GM12865 (cell line): ENCODE results near the gene LRIG1.

Experiments used
- DNase-seq: peaks from one replicate; pipeline ENCODE4 v3.0.0; 2010; ENCODE audit warnings: low read depth
- H3K4me3 ChIP-seq: 2 replicates; pipeline ENCODE4 v1.5.1; 2011; ENCODE audit warnings: mild to moderate bottlenecking, low read depth, low read length, control low read depth
- TF ChIP-seq, protein P1 (sequence below): IDR thresholded peaks from 2 replicates; pipeline ENCODE4 v1.5.1; 2011; ENCODE audit warnings: low read length, control low read depth, low read depth, inconsistent platforms; ENCODE audit not compliant: insufficient read depth; ENCODE audit errors: missing control alignments

LRIG1 gene

GRCh38 chr3:66466606-66467270 lies 34.1 kb downstream of the LRIG1 start:
- DNase-seq: no peak
- no peak overlapping the region for H3K4me3 ChIP-seq
- TF ChIP-seq, protein P1, sequence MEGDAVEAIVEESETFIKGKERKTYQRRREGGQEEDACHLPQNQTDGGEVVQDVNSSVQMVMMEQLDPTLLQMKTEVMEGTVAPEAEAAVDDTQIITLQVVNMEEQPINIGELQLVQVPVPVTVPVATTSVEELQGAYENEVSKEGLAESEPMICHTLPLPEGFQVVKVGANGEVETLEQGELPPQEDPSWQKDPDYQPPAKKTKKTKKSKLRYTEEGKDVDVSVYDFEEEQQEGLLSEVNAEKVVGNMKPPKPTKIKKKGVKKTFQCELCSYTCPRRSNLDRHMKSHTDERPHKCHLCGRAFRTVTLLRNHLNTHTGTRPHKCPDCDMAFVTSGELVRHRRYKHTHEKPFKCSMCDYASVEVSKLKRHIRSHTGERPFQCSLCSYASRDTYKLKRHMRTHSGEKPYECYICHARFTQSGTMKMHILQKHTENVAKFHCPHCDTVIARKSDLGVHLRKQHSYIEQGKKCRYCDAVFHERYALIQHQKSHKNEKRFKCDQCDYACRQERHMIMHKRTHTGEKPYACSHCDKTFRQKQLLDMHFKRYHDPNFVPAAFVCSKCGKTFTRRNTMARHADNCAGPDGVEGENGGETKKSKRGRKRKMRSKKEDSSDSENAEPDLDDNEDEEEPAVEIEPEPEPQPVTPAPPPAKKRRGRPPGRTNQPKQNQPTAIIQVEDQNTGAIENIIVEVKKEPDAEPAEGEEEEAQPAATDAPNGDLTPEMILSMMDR: no peak

DNA sequence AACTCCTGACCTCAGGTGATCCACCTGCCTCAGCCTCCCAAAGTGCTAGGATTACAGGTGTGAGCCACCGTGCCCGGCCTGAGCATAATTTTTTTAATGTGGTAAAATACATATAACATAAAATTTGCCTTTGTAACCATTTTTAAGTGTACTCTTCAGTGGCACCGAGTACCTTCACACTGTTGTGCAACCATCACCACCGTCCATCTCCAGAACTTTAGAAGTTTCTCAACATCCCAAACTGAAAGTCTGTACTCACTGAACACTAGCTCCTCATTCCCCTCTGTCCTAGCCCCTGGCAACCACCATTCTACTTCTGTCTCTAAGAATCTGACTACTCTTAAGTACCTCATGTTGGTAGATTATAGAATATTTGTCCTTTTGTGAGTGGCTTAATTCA lies 35.2 kb downstream of the LRIG1 start:
- TF ChIP-seq, protein P1: no peak
- DNase-seq: no peak
- no peak overlapping the region for H3K4me3 ChIP-seq

DNA sequence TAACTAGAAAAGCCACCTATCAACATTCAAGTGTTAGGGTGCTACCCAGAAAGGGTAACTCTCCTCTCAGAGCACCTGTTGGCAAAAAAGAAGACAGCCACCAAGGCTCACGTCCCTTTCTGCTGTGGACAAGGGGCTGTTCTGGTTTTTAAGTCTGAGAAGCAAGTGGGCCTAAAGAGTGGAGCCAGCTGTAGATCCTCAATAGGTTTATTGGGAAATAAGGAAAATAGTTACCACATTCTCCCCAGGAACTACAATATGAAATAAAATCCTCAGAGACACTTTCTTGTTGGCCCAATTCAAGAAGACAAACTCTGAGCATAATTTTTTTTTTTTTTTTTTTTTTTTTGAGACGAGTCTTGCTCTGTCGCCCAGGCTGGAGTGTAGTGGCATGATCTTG lies 35.8 kb downstream of the LRIG1 start:
- TF ChIP-seq, protein P1: no peak
- no peak for DNase-seq
- H3K4me3 ChIP-seq: no peak overlapping the region

DNA sequence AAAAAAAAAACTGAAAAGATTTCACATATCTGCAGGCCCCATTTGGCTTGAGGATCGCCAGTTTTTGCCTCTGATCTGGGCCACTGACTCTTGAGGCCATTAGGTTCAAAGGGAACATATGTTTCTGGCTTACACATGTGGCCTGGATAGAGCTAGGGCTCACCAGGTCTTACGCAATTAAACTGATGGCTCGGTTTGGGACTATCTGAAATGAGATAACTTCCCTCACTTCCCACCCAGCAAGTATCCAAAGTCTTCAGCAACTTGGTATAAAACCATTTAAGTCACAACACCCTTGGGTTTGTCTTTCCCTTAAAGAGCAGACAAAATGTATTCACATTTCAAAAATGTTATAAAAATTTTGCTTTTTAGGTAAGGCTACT lies 36.3 kb downstream of the LRIG1 start:
- no peak overlapping the region for H3K4me3 ChIP-seq
- TF ChIP-seq, protein P1: no peak
- no peak for DNase-seq

- DNase-seq: no peak
- H3K4me3 ChIP-seq: no peak overlapping the region
- TF ChIP-seq, protein P1: no peak
Measured at GRCh38 chr3:66463730-66464511, 36.9 kb downstream of the LRIG1 start.

GRCh38 chr3:66463054-66463631 lies 37.7 kb downstream of the LRIG1 start:
- no peak for DNase-seq
- TF ChIP-seq, protein P1: no peak
- no peak overlapping the region for H3K4me3 ChIP-seq
